Bladder microvascular endothelial cell (primary cell): ENCODE measurements around the gene C1QL1. TPM values are rescaled to one million over a fixed set of nuclear protein-coding genes. Genes with fewer than 3 reads are reported as not detected.

ENCODE experiments used
- total RNA-seq: library from RNA; depleted of rRNA; stranded (reverse); fragments of >200 nt; gene quantifications from 2 replicates; pipeline ENCODE4 v1.2.3, GENCODE V29; 2014

The C1QL1 gene
- 0.31 TPM in 1 of 2 replicates, not detected in the other for total RNA-seq

GRCh38 chr17:44968225-44969143, at the start of gene C1QL1:
Gene C1QL1 (minus strand): TSS chr17:44968303. CDS start chr17:44968048, 255 bp downstream.

GRCh38 chr17:44947461-44948314, 20.4 kb downstream of the C1QL1 start, which contains the start of gene KIF18B:
Gene KIF18B (minus strand): TSS chr17:44947773. CDS start chr17:44936344, 11,429 bp downstream.

DNA sequence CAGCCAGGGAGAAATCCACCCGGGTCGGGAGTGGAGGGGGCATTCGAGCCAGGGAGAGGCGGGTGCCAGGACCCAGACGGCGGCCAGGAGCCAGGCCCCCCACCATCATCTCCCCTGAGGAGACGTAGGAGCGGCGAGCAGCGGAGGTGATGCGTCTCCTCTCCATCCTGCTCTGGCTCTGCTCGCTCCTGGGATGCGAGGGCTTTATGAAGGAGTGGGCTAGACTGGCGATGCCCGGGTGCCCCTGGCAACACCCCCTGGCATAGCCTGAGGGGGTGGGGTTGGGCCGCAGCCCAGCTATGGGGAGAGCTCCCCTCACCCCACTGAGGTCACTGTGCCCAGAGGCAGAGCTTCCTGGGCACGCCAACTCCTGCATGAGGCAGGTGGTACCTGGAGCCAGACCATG, 52.8 kb downstream of the C1QL1 start, which contains the start of gene GFAP:
TSS of gene GFAP (minus strand) at position 180 of the 406 bp plus-strand sequence. CDS start at position 166, 14 bp downstream.

Other genes with a start within 250 kb of the C1QL1 start
- under 0.01 and 0.13 TPM in 2 replicates for gene ADAM11, start 209.3 kb downstream of the C1QL1 start, total RNA-seq
- gene GJC1, start 138.0 kb downstream of the C1QL1 start, total RNA-seq: 8.1 and 12.6 TPM in 2 replicates
- gene HIGD1B, start 120.4 kb downstream of the C1QL1 start, total RNA-seq: not detected in 2 replicates
- 144 and 266 TPM in 2 replicates for gene EFTUD2, start 68.9 kb downstream of the C1QL1 start, total RNA-seq
- 0.16 TPM in 1 of 2 replicates, not detected in the other for gene GFAP, start 52.8 kb downstream of the C1QL1 start, total RNA-seq
- 2.8 and 3.9 TPM in 2 replicates for gene KIF18B, start 20.5 kb downstream of the C1QL1 start, total RNA-seq
- gene DCAKD, start 83.3 kb upstream of the C1QL1 start, total RNA-seq: 17.2 and 30.6 TPM in 2 replicates
- 48.7 and 116 TPM in 2 replicates for gene NMT1, start 93.0 kb upstream of the C1QL1 start, total RNA-seq
- 10.2 and 31.5 TPM in 2 replicates for gene PLCD3, start 164.2 kb upstream of the C1QL1 start, total RNA-seq
- 2.6 and 3.9 TPM in 2 replicates for gene ACBD4, start 167.4 kb upstream of the C1QL1 start, total RNA-seq
- gene HEXIM1, start 180.2 kb upstream of the C1QL1 start, total RNA-seq: 5.8 and 8.6 TPM in 2 replicates
- 3.3 and 4.4 TPM in 2 replicates for gene HEXIM2, start 193.6 kb upstream of the C1QL1 start, total RNA-seq